Mucosa of gallbladder (tissue), 1 donor: Measurements from ENCODE around the gene GGCX. TPM values are rescaled to one million over a fixed set of nuclear protein-coding genes. Genes with fewer than 3 reads are reported as not detected.
A peak's percentile ranks its signal among the peaks of the same experiment; 100 is the strongest.

ENCODE experiments used
- DNase-seq: peaks from one replicate; pipeline ENCODE4 v3.0.0-alpha.2; 2020; ENCODE audit warnings: low spot score
- total RNA-seq: library from RNA; stranded (reverse); gene quantifications from one replicate; pipeline ENCODE4 v1.2.1, GENCODE V29; 2021
- donor health status: DM: no; HTN: no; CAD: no.

The GGCX gene
- total RNA-seq, 1 donor from 2014 or later = 77.4 TPM

- DNase-seq = peak; percentile 81
Measured at GRCh38 chr2:85516653-85517389, 44.5 kb downstream of the GGCX start.

- no peak for DNase-seq
Measured at GRCh38 chr2:85514323-85514722, 47.0 kb downstream of the GGCX start.

- DNase-seq = no peak
Measured at GRCh38 chr2:85511008-85511811, 50.1 kb downstream of the GGCX start.

GRCh38 chr2:85506768-85507181 lies 54.5 kb downstream of the GGCX start:
- no peak for DNase-seq

- no peak for DNase-seq
Measured at GRCh38 chr2:85505551-85506238, 55.6 kb downstream of the GGCX start.

GRCh38 chr2:85504778-85505261 lies 56.5 kb downstream of the GGCX start:
- peak; percentile 71 for DNase-seq

- no peak for DNase-seq
Measured at GRCh38 chr2:85503851-85504777, 57.2 kb downstream of the GGCX start.

- DNase-seq = peak; percentile 74
Measured at GRCh38 chr2:85503168-85503850, 58.0 kb downstream of the GGCX start.

- DNase-seq = no peak
Measured at GRCh38 chr2:85502720-85503119, 58.6 kb downstream of the GGCX start.

- DNase-seq = no peak
Measured at GRCh38 chr2:85501248-85501647, 60.0 kb downstream of the GGCX start.

- no peak for DNase-seq
Measured at GRCh38 chr2:85497944-85498630, 63.2 kb downstream of the GGCX start.

- DNase-seq = no peak
Measured at GRCh38 chr2:85496436-85496835, 64.9 kb downstream of the GGCX start.

Other genes with a start within 250 kb of the GGCX start
- 237 TPM for gene TGOLN2, start 233.5 kb downstream of the GGCX start, total RNA-seq
- gene RETSAT, start 207.0 kb downstream of the GGCX start, total RNA-seq = 86.4 TPM
- 30.3 TPM for gene ELMOD3, start 206.7 kb downstream of the GGCX start, total RNA-seq
- gene CAPG, start 151.1 kb downstream of the GGCX start, total RNA-seq = 125 TPM
- 9.9 TPM for gene SH2D6, start 142.8 kb downstream of the GGCX start, total RNA-seq
- 262 TPM for gene MAT2A, start 22.3 kb downstream of the GGCX start, total RNA-seq
- gene VAMP8, start 16.1 kb upstream of the GGCX start, total RNA-seq = 178 TPM
- 48.8 TPM for gene VAMP5, start 22.9 kb upstream of the GGCX start, total RNA-seq
- gene RNF181, start 34.3 kb upstream of the GGCX start, total RNA-seq = 94.1 TPM
- gene TMEM150A, start 41.2 kb upstream of the GGCX start, total RNA-seq = 31.9 TPM
- 47.8 TPM for gene C2orf68, start 50.6 kb upstream of the GGCX start, total RNA-seq
- 44.1 TPM for gene USP39, start 54.7 kb upstream of the GGCX start, total RNA-seq
- gene SFTPB, start 106.7 kb upstream of the GGCX start, total RNA-seq = 11.5 TPM
- 0.95 TPM for gene GNLY, start 132.9 kb upstream of the GGCX start, total RNA-seq
- 9.0 TPM for gene ATOH8, start 192.5 kb upstream of the GGCX start, total RNA-seq